ENCODE data around the gene CBR4. TPM values are rescaled to one million over a fixed set of nuclear protein-coding genes. Genes with fewer than 3 reads are reported as not detected.

CBR4 gene
- total RNA-seq, 1 experiment from 2014 or later = 48.1 TPM

- H3K36me3 Mint-ChIP-seq = no peaks in the 10 kb centered on the region
- H3K9me3 Mint-ChIP-seq = no peaks in the 10 kb centered on the region
- peaks cover 11% of the 10 kb centered on the region for H3K4me1 Mint-ChIP-seq
- no peaks in the 10 kb centered on the region for H3K27me3 Mint-ChIP-seq (ENCODE audit: low read depth)
- no peak overlapping the region for H3K4me3 Mint-ChIP-seq
- H3K27ac Mint-ChIP-seq = no peak overlapping the region
- DNase-seq (ENCODE audit: low spot score) = no peak
- CTCF ChIA-PET = interaction anchor here (0.8 to 1.7 kb wide), 5 partner anchors 15 to 448 kb away, joined by 3 to 7 read pairs (median 4); no protein-coding TSS in a partner anchor
- POLR2A ChIA-PET = interaction anchor here (0.6 to 1.1 kb wide), 2 partner anchors 35 to 97 kb away, joined by 3 read pairs; partner anchors contain the start of gene CBR4
- no peak for ATAC-seq
- TF ChIP-seq ZNF512 (CRISPR knock-in tag; IDR thresholded peaks at IDR 0.05; ENCODE audit: borderline replicate concordance) = no peak
- TF ChIP-seq TCF7 (CRISPR knock-in tag; IDR thresholded peaks at IDR 0.05; ENCODE audit: low read depth) = no peak
- no peak for TF ChIP-seq ZNF219 (CRISPR knock-in tag; IDR thresholded peaks at IDR 0.05; ENCODE audit: borderline replicate concordance)
- no peak for TF ChIP-seq E2F1 (CRISPR knock-in tag; IDR thresholded peaks at IDR 0.05)
These were observed 34.8 kb upstream of the CBR4 start for GRCh38 chr4:169044714-169045447.

GRCh38 chr4:169042608-169043007, 32.6 kb upstream of the CBR4 start:
- Mint-ChIP-seq H3K4me3 (no peak overlapping the region), H3K27me3 (ENCODE audit: low read depth) (no peaks in the 10 kb centered on the region), H3K9me3 (no peaks in the 10 kb centered on the region), H3K4me1 (peaks cover 5% of the 10 kb centered on the region), H3K36me3 (no peaks in the 10 kb centered on the region), H3K27ac (no peak overlapping the region)
- POLR2A ChIA-PET = interaction anchor here (0.7 kb wide), 1 partner anchor 16 kb away, joined by 3 read pairs; no protein-coding TSS in a partner anchor
- DNase-seq (ENCODE audit: low spot score) (no peak), ATAC-seq (no peak)
- TF ChIP-seq FOXK1 (CRISPR knock-in tag; IDR thresholded peaks at IDR 0.05) = no peak
- no peak for TF ChIP-seq USF2 (CRISPR knock-in tag; IDR thresholded peaks at IDR 0.05)
- no peak for TF ChIP-seq ZNF425 (CRISPR knock-in tag; conservative IDR thresholded peaks at IDR 0.05)
- TF ChIP-seq ZNF263 (CRISPR knock-in tag; IDR thresholded peaks at IDR 0.05; ENCODE audit: low read depth) = no peak
- TF ChIP-seq NFATC4 (CRISPR knock-in tag; IDR thresholded peaks at IDR 0.05) = no peak
- TF ChIP-seq ZNF512 (CRISPR knock-in tag; IDR thresholded peaks at IDR 0.05; ENCODE audit: borderline replicate concordance) = no peak
- TF ChIP-seq USF1 (CRISPR knock-in tag; IDR thresholded peaks at IDR 0.05) = no peak
- no peak for TF ChIP-seq TP53 (CRISPR knock-in tag; IDR thresholded peaks at IDR 0.05)
- TF ChIP-seq ZNF416 (CRISPR knock-in tag; IDR thresholded peaks at IDR 0.05) = no peak
- CTCF ChIA-PET = no interaction called here

Measured in WTC11 (cell line).